KG1 (cell line): ENCODE results near the gene TNFRSF6B.
"Not testable (repeated sequence)": the region's sequence is repeated elsewhere in the genome, so short reads cannot be mapped to it uniquely, and the experiment has no call there.

Experiments
- DNase-seq: peaks from one replicate; lab custom pipeline; 2025; lab: John Stamatoyannopoulos, UW

TNFRSF6B gene

DNA sequence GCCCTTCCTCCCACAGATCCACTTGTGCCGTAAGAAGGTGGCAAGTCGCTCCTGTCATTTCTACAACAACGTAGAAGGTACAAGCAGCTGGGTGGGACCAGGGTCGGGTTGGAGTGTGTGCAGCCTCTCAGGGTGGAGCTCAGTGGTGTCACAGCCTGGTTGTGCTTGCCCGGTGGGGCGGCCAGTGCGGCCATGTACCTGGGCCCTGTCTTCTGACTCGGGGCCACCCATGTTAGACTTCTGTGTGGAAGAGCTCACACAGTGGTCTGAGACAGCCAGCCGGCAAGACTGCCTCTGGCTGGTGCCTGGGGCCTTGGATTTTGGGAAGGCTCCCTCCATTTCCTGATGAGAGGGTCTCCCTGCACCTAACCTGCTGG lies 33.7 kb upstream of the TNFRSF6B start:
- no peak for DNase-seq

DNA sequence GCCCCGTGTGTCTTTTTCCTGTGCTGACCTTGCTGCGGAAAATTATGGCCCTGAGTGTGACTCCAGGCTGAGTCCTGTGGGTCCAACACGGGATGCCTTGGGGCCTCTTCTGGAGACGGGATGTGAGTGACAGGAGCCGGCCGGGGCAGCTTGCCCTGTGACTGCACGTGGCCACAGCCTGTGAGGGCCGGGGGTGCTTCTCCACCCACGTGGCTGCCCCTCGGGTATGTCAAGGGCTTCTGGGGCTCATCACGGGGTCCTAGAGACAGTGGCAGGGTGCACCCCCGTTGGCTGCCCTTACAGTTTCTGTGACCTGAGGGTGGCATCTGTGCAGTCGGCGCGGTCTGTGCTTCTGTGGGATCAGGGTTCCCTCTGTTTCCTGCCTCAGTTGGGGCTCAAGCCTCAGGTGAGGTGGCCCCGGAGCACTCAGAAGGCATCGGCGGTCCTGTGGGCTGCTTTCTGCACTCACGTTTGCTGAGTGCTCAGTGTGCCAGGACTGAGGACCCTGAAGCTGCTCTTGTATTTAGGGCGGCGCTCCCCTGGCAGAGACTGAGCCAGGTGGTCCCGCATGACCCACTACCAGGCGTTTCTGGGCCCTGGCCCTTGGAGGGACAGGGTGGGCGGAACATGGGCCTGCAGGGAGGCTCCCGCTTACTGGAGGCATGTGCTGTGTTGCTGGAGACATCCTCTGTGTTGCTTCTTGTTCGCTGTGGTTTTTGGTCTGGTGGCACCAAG lies 33.0 kb upstream of the TNFRSF6B start:
- no peak for DNase-seq

DNA sequence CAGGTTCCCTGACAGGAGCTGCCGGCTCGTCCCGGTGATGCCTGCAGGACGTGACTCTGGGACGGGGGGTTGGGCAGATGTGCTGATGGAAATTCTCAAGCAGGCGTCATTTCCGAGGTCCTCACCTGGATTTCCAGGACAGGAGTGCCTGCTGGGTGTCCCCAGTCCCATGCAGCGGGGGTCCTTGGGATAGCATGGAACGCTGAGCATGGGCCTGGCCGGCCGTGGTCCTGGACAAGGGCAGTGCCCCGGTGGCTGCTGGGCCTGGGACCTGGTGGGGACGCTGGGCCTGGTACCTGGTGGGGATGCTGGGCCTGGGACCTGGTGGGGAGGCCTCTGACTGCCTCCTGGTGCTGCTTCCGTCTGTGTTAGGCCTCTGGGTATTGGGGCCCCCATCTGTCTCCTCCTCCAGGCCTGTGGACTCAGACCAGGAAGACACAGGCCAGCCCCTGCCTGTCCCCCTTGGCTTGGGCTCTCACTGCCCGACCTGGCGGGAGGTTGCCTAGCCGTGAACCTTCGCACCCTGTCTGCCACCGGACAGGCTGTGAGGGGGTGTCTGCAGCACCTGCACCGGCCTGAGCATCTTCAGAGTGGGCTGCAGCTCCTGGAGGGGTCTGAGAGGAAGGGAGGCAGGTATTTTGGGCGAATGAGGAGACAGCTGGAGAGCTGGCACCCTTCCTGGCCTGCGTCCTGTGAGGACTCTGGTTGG lies 32.2 kb upstream of the TNFRSF6B start:
- no peak for DNase-seq

DNA sequence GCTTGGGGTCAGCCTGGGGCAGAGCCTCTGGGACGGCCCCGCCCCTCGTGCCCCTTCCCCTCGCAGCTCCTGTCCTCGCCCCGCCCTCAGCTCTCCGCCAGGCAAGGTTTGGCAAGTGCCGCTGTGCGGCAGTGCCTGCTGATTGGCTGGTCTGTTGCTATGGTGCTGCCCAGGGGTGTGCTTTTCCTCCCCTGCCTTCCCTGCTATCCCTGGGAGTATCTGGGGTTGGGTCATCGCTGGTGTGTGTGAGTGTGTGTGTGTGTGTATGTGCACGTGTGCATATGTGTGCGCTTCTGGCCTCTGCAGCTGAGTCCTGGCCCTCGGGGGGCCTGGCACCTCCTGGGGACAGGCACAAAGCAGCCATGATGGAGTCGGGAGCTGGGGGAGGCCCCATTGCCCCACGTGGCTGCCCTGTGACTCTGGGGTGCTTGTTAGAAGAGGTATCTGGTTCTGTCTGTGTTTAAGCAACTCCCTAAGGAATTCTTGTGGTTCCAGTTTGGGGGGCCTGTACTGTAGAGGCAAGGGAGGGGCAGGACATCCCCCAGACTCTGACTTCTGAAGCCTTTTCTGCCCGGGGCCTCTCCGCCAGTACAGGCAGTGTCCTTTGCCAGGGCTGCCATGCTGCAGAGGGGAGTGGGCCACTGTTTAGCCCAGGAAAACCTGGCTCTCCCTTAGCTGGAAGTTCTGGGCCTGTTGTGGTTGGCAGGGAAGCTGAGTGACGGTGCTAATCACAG lies 31.4 kb upstream of the TNFRSF6B start:
- no peak for DNase-seq

DNA sequence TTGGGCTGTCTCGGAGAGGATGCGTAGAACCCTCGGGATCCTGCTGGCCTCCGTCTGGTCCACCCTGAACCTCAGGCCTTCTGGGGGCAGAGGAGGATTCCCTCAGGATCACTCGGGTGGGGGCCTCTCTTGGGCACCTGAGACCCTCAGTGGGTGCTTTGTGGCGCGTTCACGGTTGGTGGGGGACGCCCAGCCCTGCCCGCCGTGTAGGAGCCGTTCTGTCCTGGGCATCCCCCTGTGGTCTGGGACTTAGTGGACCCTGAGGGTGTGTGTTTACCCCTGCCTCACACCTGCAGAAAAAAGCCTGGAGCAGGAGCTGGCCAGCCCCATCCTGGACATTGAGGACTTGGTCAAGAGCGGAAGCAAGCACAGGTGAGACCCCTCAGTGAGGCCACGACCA lies 30.7 kb upstream of the TNFRSF6B start:
- no peak for DNase-seq

DNA sequence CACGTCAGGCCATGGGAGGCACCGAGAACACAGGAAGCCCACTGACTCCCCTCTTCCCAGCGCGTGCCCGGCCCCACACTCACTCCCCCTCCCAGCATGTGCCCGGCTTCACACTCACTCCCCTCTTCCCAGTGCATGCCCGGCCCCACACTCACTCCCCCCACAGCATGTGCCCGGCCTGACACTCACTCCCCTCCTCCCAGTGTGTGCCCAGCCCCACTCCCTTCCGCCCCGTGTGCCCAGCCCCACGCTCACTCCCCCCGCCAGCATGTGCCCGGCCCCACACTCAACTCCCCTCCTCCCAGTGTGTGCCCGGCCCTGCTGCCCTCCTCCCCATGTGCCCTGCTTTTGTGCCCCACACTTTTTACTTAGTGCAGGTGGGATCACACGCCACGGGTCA lies 28.6 kb upstream of the TNFRSF6B start:
- no peak for DNase-seq

DNA sequence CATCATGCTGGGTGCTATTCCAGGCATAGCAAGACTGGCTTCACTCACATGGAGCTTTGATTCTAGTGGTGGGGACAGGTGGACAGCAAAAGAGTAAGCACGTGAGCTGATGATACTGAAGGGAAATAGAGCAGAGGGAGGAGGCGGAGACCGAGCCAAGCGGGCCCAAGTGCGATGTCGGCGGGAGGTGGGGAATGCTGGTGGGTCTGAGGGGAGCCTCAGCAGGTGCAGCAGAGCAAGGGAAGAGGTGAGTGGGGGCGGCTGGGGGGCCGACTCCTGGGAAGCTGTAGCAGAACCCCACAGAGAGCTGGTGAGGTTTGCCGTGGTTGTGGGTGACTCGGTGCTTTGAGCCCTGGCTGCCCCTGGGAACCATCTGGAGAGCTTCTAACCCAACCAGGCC lies 28.1 kb upstream of the TNFRSF6B start:
- DNase-seq: no peak

DNA sequence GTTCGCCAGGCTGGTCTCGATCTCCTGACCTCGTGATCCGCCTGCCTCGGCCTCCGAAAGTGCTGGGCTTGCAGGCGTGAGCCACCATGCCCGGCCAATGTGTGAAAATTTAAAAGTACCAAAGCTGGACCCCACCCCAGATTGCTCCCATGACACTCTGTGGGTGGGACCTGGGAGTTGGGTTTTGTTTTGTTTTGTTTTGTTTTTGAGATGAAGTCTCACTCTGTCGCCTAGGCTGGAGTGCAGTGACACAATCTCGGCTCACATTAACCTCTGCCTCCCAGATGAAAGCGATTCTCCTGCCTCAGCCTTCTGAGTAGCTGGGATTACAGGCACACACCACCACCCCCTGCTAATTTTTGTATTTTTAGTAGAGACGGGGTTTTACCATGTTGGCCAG lies 24.8 kb upstream of the TNFRSF6B start:
- not testable (repeated sequence) for DNase-seq

DNA sequence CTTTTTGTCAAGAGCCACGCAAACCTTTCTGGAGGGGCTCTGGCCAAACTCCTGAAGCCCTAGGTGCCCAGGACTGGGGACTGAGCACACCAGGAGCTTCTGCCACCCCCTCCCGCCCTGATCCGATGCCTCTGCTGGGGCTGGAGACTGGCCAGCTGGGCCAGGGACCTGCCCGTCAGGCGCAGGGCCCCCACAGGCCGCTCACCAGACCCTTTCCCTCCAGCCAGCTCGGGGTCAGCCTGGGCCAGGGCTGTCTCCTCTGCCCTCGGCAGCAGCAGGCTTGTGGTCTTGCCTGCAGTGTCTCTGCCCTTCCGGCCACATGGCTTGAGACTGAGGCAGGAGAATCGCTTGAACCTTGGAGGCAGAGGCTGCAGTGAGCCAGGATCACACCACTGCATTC lies 23.8 kb upstream of the TNFRSF6B start:
- no peak for DNase-seq

DNA sequence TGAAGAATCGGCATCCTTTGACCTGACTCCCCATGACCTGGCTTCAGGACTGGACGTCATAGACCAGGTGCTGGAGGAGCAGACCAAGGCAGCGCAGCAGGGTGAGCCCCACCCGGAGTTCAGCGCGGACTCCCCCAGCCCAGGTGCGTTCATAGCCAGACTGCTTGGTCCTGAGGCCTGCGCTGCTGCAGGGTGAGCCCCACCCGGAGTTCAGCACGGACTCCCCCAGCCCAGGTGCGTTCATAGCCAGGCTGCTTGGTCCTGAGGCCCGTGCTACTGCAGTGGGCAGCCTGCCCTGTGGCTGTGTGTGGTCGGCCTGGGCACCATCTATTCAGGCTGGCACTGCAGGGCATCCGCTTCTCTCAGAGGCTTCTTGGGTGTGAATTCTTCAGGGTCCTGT lies 22.5 kb upstream of the TNFRSF6B start:
- no peak for DNase-seq

DNA sequence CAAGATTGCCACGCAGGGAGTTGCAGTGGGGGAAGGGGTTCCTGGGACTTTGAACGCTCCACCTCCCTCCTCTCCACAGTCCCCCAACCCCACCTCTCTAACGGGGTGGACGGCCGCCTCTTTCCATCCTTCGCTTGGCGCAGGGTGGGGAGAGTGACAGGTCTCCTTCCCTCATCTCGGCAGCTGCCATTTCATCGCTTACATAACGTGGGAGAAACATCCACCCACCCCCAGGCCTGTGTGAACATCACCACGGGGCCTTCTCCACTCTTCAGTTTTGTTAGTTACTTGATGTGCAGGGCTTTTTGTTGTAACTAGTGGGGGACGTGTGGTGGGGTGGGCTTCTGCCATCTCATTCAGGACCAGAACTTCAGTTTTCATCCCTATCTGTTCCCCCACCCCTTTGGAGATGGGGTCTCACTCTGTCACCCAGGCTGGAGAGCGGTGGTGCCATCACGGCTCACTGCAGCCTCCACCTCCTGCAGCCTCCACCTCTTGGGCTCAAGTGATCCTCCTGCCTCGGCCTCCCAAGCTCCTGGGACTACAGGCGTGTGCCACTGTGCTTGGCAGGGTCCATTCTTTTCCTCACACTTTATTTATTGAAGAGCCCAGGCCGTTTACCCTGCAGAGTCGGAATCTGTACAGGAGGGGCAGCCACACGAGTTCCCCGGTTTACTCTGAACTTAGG lies 20.6 kb upstream of the TNFRSF6B start:
- no peak for DNase-seq

DNA sequence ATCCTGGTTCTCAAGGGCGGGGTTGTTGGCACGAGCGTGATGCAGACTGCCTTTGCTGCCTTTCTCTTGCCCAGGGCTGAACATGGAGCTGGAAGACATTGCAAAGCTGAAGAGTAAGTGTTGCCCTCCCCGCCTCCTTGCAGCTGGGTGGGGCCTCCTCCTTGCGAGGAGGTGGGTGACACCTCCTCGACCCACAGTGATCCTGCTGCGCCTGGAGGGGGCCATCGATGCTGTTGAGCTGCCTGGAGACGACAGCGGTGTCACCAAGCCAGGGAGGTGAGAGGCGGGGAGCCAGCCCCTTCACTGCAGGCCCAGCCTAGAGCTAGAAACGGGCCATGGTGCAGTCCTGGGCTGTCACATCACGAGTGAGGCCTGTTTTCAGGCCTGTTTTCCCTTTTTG lies 18.4 kb upstream of the TNFRSF6B start:
- DNase-seq: no peak

DNA sequence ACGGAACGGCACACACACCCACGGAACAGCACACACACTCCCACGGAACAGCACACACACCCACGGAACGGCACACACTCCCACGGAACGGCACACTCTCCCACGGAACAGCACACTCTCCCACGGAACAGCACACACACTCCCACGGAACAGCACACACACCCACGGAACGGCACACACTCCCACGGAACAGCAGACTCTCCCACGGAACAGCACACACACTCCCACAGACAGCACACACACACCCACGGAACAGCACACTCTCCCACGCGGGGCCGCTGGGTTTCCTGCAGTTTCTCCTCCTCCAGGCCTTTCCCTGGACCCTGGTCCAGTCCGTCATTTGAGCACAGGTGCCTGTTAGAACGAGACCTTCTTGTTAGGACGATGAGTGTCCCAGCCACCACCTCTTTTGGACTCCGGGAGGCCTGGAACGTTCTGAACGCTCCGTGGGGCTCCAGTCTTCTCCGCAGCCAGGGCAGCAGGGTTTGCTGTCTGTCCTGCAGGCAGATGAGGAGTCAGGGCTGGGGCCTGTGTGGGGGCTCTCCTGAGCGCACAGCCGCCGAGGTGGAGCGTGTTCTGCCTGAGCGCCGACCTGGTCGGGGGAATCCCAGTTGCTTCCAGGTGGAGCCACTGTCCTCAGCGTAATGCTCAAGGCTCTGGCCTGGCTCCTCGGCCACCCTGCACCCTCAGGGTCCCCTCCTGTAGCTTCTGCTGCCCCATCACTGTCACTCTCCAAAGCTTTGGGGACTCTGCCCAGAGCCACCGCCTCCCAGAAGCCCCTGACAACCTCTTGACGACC lies 17.6 kb upstream of the TNFRSF6B start:
- DNase-seq: no peak

DNA sequence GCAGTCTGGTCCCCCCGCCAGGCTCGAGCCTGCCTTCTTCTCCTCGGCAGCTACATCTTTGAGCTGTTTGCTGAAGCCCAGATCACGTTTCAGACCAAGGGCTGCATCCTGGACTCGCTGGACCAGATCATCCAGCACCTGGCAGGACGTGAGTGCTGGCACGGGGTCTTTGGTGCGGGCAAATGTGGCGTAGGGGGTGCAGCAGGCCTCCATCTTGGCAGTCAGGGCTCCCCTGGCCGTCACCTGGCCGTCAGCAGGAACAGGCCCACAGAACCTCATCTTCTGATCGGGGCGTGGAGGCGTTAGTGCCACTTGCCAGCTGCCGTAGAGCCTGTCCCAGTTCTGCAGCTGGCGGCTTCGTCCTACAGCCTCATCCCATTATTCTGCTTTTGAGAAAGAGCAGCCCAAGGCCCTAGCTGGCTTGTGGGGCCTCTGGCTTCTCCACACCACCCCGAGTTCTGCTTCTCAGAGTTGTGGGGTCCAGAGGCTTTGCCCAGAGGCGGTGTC lies 16.6 kb upstream of the TNFRSF6B start:
- no peak for DNase-seq

DNA sequence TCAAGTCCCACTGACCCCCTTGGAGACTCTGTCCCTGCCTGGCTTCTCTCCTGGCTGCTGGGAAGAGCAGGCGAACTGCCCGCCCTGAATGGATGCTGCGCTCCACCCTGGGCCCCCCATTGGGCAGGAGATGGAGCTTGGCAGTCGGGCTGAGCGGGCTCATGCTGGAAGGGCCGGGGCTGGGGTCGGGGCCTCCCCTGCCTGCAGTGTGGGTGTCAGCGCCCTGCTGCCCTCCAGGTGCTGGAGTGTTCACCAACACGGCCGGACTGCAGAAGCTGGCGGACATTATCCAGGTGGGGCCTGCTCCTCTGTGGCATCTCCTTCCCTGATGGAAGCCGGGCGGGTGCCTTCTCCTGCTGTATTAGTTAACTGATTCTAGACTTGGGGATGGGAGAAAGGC lies 16.0 kb upstream of the TNFRSF6B start:
- DNase-seq: no peak

DNA sequence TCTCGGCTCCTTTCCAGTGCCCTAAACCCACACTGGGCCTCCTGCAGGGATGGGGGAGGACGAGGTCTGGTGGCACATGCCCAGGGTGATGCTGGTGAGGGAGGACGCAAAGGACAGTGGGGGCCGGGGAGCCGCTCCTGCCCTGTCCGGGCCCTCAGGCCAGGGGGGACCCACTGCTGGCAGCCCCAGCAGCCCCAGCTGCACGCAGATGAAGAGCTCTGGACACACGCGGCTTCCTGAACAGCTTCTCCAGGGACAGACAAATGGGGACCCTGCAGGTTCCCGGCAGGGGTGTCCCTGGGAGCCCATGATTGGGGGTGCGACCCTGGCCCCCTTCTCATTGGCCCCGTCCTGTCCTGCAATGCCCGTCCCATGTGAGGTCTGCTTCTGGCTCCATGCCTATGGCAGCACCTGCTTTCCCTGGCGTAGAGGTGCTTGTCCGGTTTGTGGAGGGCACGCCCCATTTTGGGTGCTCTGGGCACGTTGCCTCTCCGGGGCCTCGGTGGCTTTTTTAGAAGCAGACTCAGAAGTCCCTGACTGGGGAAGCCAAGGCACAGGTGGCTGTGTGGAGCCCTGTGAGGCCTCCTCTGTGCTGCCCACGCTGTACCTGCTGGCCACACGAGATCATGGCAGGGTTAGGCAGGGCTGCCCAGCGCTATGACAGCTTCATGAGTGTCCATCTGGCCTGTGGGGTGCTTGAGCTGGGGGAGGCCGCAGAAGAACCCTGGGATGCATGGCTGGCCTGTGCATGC lies 15.4 kb upstream of the TNFRSF6B start:
- DNase-seq: no peak

DNA sequence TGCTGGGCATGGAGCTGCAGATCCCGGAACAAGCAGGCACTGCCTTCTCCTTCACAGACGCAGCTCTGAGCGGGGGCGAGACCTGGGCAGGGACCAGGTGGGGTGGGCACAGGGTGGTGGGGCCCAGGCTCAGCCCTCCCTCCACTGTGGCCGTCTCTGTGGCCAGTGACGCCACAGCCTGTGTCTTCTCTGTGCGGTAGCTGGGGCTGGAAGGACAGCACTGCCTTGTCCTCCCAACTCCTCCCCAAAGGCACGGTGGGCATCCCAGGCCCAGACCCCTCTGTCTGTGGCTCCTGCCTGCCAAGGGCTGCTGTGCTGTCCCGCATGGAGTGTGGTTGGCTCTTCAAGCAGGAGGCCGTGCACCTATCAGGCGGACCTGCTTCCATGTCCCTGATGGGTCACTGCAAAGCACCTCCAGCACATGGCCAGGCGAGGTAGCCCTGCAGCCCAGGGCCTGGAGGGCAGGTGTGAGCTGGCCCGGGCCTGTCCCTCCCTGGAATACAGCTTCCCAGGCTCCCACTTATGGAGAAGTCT lies 14.8 kb upstream of the TNFRSF6B start:
- DNase-seq: no peak

DNA sequence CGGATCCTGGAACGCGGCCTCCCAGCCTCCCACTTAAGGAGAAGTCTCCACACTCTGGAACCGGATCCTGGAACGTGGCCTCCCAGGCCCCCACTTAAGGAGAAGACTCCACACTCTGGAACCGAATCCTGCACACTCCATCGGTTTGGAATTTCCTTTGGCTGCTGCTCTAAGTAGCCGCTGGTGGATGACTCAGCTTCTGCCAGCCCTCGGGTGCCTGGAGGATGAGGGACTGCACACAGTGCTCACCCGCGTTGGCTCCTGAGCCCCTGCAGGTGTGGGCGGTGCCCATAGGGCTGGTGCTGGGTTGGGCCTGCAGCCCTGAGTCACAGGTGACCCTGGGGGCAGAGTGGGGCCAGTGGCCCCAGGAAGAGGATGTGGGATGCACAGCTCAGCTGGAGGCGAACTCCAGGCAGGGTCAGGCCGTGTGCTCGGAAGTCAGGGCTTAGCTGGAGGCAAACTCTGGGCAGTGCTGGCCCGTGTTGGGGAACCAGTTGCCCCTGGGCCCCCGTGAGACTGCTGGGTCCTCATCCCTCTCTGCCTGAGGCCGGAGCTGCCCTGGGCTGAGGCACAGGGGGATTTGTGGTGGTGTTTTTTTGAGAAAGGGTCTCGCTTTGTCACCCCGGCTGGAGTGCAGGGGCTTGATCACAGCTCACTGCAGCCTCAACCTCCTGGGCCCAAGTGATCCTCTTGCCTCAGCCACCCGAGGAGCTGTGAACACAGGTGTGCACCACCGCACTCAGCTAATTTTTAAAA lies 13.9 kb upstream of the TNFRSF6B start:
- no peak for DNase-seq

DNA sequence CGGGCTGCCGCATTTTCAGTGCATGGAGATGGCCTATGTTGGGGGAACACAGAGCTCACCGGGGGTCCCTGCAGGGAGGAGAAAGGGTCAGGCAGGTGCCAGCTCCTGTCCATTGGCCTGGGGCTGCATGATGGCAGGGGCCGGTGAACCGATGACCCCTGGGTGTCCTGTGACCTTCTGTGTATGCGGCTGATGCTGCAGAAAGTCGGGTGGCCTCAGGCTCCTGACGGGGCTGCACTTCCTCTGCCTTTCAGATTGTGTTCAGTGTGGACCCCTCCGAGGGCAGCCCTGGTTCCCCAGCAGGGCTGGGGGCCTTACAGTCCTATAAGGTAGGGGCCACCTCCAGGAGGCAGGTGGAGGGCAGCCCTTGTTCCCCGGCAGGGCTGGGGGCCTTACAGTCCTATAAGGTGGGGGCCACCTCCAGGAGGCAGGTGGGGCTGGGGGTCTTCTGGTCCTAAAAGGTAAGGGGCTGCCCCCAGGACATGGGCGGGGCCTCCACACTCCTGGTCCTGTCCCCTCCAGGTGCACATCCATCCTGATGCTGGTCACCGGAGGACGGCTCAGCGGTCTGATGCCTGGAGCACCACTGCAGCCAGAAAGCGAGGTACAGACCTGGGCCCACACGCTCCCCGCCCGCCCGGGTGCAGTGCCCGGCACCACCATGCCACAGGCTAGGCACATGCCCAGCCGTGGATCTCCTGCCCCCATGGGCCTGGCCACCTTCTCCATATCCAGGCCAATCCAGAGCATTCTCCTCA lies 11.0 kb upstream of the TNFRSF6B start:
- DNase-seq: no peak
